ENCODE measurements around the gene ANGPTL8.

GRCh38 chr19:11286312-11286974, 47.0 kb downstream of the ANGPTL8 start:
- no peak for TF ChIP-seq CTCF (IDR thresholded peaks at IDR 0.05)
- TF ChIP-seq TCF7L2 (IDR thresholded peaks at IDR 0.05; ENCODE audit: low read depth, low read length) = no peak
- no peak for TF ChIP-seq REST (IDR thresholded peaks at IDR 0.05; ENCODE audit: insufficient read depth in 1 of 2, low read depth in 2 of 2, low read length in 1 of 2)
- TF ChIP-seq POLR2AphosphoS5 (IDR thresholded peaks at IDR 0.05; ENCODE audit: low read depth, low read length) = no peak
- no peak for TF ChIP-seq SIN3A (IDR thresholded peaks at IDR 0.05; ENCODE audit: borderline replicate concordance, insufficient read depth, low read depth, low read length)

Measured in Panc1 (cell line).